Dermis blood vessel endothelial cell (primary cell): Measurements from ENCODE around the gene KIAA2012. TPM values are rescaled to one million over a fixed set of nuclear protein-coding genes. Genes with fewer than 3 reads are reported as not detected.

Experiments
- DNase-seq: peaks from one replicate; pipeline ENCODE4 v3.0.0; 2010
- total RNA-seq: library from RNA; depleted of rRNA; stranded (reverse); fragments of >200 nt; gene quantifications from 2 replicates; pipeline ENCODE4 v1.2.3, GENCODE V29; 2014

KIAA2012 gene
- total RNA-seq, 1 donor from 2014 or later = not detected

- DNase-seq = no peak
Observed at GRCh38 chr2:202152104-202152715, 79.2 kb downstream of the KIAA2012 start.

GRCh38 chr2:202154613-202155012 is 81.6 kb downstream of the KIAA2012 start:
- no peak for DNase-seq

GRCh38 chr2:202157211-202157990 is 84.3 kb downstream of the KIAA2012 start:
- no peak for DNase-seq

GRCh38 chr2:202158796-202159195 is 85.7 kb downstream of the KIAA2012 start:
- no peak for DNase-seq

GRCh38 chr2:202161151-202161835 is 88.2 kb downstream of the KIAA2012 start:
- DNase-seq = no peak

- DNase-seq = no peak
Observed at GRCh38 chr2:202164411-202164810, 91.4 kb downstream of the KIAA2012 start.

GRCh38 chr2:202165208-202165607 is 92.2 kb downstream of the KIAA2012 start:
- DNase-seq = no peak

GRCh38 chr2:202165945-202166344 is 92.9 kb downstream of the KIAA2012 start:
- no peak for DNase-seq

GRCh38 chr2:202169131-202169530 is 96.1 kb downstream of the KIAA2012 start:
- no peak for DNase-seq

- DNase-seq = no peak
Observed at GRCh38 chr2:202169832-202170424, 96.9 kb downstream of the KIAA2012 start.

GRCh38 chr2:202171241-202171825 is 98.3 kb downstream of the KIAA2012 start:
- DNase-seq = peak; percentile 28

GRCh38 chr2:202172439-202173211 is 99.6 kb downstream of the KIAA2012 start:
- no peak for DNase-seq

- DNase-seq = peak; percentile 78
Observed at GRCh38 chr2:202178346-202178958, 105.4 kb downstream of the KIAA2012 start.

GRCh38 chr2:202184557-202184956 is 111.5 kb downstream of the KIAA2012 start:
- DNase-seq = no peak

GRCh38 chr2:202185156-202185555 is 112.1 kb downstream of the KIAA2012 start:
- DNase-seq = no peak

GRCh38 chr2:202186641-202187202 is 113.7 kb downstream of the KIAA2012 start:
- DNase-seq = no peak

- no peak for DNase-seq
Observed at GRCh38 chr2:202187570-202187969, 114.5 kb downstream of the KIAA2012 start.

- no peak for DNase-seq
Observed at GRCh38 chr2:202193305-202193704, 120.2 kb downstream of the KIAA2012 start.

- DNase-seq = no peak
Observed at GRCh38 chr2:202193881-202194353, 120.9 kb downstream of the KIAA2012 start.

GRCh38 chr2:202194418-202194817 is 121.4 kb downstream of the KIAA2012 start:
- no peak for DNase-seq

- DNase-seq = no peak
Observed at GRCh38 chr2:202196727-202197126, 123.7 kb downstream of the KIAA2012 start.
